NCI-H82 treated with DMSO at 0.1 percent for 48 hours (cell line): ENCODE measurements around the gene ARHGAP24.

Experiments
- DNase-seq: peaks from one replicate; lab custom pipeline; 2025; ENCODE audit not compliant: unreplicated experiment; lab: John Stamatoyannopoulos, UW

Gene ARHGAP24

GRCh38 chr4:85684676-85685075 lies 209.7 kb downstream of the ARHGAP24 start:
- DNase-seq = no peak

GRCh38 chr4:85686398-85686797 lies 211.4 kb downstream of the ARHGAP24 start:
- no peak for DNase-seq

GRCh38 chr4:85688055-85688740 lies 213.2 kb downstream of the ARHGAP24 start:
- DNase-seq = no peak

- DNase-seq = no peak
Observed at GRCh38 chr4:85696661-85697060, 221.7 kb downstream of the ARHGAP24 start.

GRCh38 chr4:85697854-85698253 lies 222.9 kb downstream of the ARHGAP24 start:
- DNase-seq = no peak

- no peak for DNase-seq
Observed at GRCh38 chr4:85700362-85700761, 225.4 kb downstream of the ARHGAP24 start.

GRCh38 chr4:85701861-85702321 lies 226.9 kb downstream of the ARHGAP24 start:
- no peak for DNase-seq

- no peak for DNase-seq
Observed at GRCh38 chr4:85703096-85703495, 228.1 kb downstream of the ARHGAP24 start.

GRCh38 chr4:85707611-85708010 lies 232.7 kb downstream of the ARHGAP24 start:
- no peak for DNase-seq

- DNase-seq = no peak
Observed at GRCh38 chr4:85708468-85708867, 233.5 kb downstream of the ARHGAP24 start.

GRCh38 chr4:85713005-85713404 lies 238.1 kb downstream of the ARHGAP24 start:
- DNase-seq = no peak

- DNase-seq = no peak
Observed at GRCh38 chr4:85715991-85716737, 241.2 kb downstream of the ARHGAP24 start.

GRCh38 chr4:85717351-85717750 lies 242.4 kb downstream of the ARHGAP24 start:
- DNase-seq = no peak

GRCh38 chr4:85717847-85718246 lies 242.9 kb downstream of the ARHGAP24 start:
- no peak for DNase-seq

- no peak for DNase-seq
Observed at GRCh38 chr4:85720735-85721134, 245.8 kb downstream of the ARHGAP24 start.

GRCh38 chr4:85722401-85722800 lies 247.5 kb downstream of the ARHGAP24 start:
- DNase-seq = no peak

GRCh38 chr4:85722807-85723206 lies 247.9 kb downstream of the ARHGAP24 start:
- no peak for DNase-seq

GRCh38 chr4:85724791-85725563 lies 250.0 kb downstream of the ARHGAP24 start:
- no peak for DNase-seq

GRCh38 chr4:85725721-85726170 lies 250.8 kb downstream of the ARHGAP24 start:
- no peak for DNase-seq

- no peak for DNase-seq
Observed at GRCh38 chr4:85726555-85726954, 251.6 kb downstream of the ARHGAP24 start.

- no peak for DNase-seq
Observed at GRCh38 chr4:85728464-85728863, 253.5 kb downstream of the ARHGAP24 start.

- DNase-seq = no peak
Observed at GRCh38 chr4:85732124-85732523, 257.2 kb downstream of the ARHGAP24 start.
